Measurements from ENCODE around the gene ASPSCR1. TPM values are rescaled to one million over a fixed set of nuclear protein-coding genes. Genes with fewer than 3 reads are reported as not detected.
A peak's percentile ranks its signal among the peaks of the same experiment; 100 is the strongest.

The ASPSCR1 gene
- total and polyA plus RNA-seq, 4 donors: 15.0 to 108 (median 30.4) TPM

- Histone ChIP-seq H3K27ac (ENCODE audit: low read depth in 1 of 2, low read length in 2 of 2) (no peak overlapping the region), H3K4me1 (ENCODE audit: control insufficient read depth in 1 of 2, insufficient read depth in 2 of 2, low read length in 2 of 2) (no peaks in the 10 kb centered on the region), H3K27me3 (ENCODE audit: control insufficient read depth in 1 of 2, insufficient read depth in 2 of 2, low read length in 1 of 2) (no peaks in the 10 kb centered on the region), H3K36me3 (ENCODE audit: control insufficient read depth in 1 of 2, insufficient read depth in 2 of 2, low read length in 1 of 2) (no peaks in the 10 kb centered on the region), H3K4me3 (ENCODE audit: low read length in 2 of 2) (no peak overlapping the region), H3K9me3 (ENCODE audit: control insufficient read depth, low read length) (no peaks in the 10 kb centered on the region)
- ATAC-seq (ENCODE audit: low FRiP score): no peak
- intact Hi-C loops (cut with DNase I): no loop called here
- WGBS, 2 donors: 49 to 51% methylated on average over 15 of the region's 15 CpGs
- peak in 1 of 2 donors; percentile 46 for DNase-seq
Measured at GRCh38 chr17:81931557-81932332, 45.7 kb upstream of the ASPSCR1 start.

DNA sequence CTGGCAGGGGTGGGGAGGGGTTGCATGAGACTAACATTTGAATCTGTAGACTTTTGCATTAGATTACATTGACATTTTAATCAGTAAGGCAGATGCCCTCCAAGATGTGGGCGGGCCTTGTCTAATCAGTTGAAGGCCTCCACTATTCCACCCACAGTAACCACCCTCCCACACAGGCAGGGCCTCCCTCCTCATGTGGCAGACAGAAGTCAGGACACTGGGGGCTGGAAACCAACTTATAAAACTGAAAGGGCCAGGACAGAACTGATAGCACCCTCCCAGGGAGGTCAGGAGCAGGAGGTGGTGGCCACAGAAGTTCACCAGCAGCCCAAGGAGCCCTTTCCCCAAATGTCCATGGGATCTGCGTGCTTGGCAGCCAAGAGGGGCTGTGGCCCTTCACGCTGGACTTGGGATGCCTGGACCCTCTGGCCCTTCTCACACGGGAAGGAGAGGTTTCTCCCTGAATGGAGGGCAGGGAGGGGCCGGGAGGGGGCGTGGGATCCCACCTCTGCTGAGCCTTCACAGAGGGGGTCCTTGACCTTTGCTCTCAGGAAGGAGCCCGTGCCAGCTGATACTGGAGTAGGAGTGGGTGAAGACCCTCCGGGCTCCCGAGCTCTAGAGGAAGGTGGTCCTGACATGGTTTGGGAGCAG, 45.0 kb upstream of the ASPSCR1 start:
- 89 to 91% methylated on average over 9 of the region's 9 CpGs for WGBS, 2 donors
- intact Hi-C loops (cut with DNase I): no loop called here
- no peaks in the 10 kb centered on the region for H3K36me3 ChIP-seq (ENCODE audit: control insufficient read depth in 1 of 2, insufficient read depth in 2 of 2, low read length in 1 of 2)
- no peak overlapping the region for H3K4me3 ChIP-seq (ENCODE audit: low read length in 2 of 2)
- no peaks in the 10 kb centered on the region for H3K4me1 ChIP-seq (ENCODE audit: control insufficient read depth in 1 of 2, insufficient read depth in 2 of 2, low read length in 2 of 2)
- no peaks in the 10 kb centered on the region for H3K9me3 ChIP-seq (ENCODE audit: control insufficient read depth, low read length)
- H3K27ac ChIP-seq (ENCODE audit: low read depth in 1 of 2, low read length in 2 of 2): no peak overlapping the region
- DNase-seq: peak in 1 of 2 donors; percentile 45
- no peaks in the 10 kb centered on the region for H3K27me3 ChIP-seq (ENCODE audit: control insufficient read depth in 1 of 2, insufficient read depth in 2 of 2, low read length in 1 of 2)
- no peak for ATAC-seq (ENCODE audit: low FRiP score)

- H3K4me3 ChIP-seq (ENCODE audit: low read length in 2 of 2): no peak overlapping the region
- WGBS, 2 donors: 90 to 91% methylated on average over 14 of the region's 14 CpGs
- intact Hi-C loops (cut with DNase I): no loop called here
Measured at GRCh38 chr17:81933178-81933699, 44.2 kb upstream of the ASPSCR1 start.

GRCh38 chr17:81934098-81934757, 43.2 kb upstream of the ASPSCR1 start:
- no peaks in the 10 kb centered on the region for H3K4me1 ChIP-seq (ENCODE audit: control insufficient read depth in 1 of 2, insufficient read depth in 2 of 2, low read length in 2 of 2)

More at GRCh38 chr17:81933178-81933699, 44.2 kb upstream of the ASPSCR1 start:
- Histone ChIP-seq H3K27me3 (ENCODE audit: control insufficient read depth in 1 of 2, insufficient read depth in 2 of 2, low read length in 1 of 2) (no peaks in the 10 kb centered on the region), H3K4me1 (ENCODE audit: control insufficient read depth in 1 of 2, insufficient read depth in 2 of 2, low read length in 2 of 2) (no peaks in the 10 kb centered on the region), H3K9me3 (ENCODE audit: control insufficient read depth, low read length) (no peaks in the 10 kb centered on the region), H3K27ac (ENCODE audit: low read depth in 1 of 2, low read length in 2 of 2) (no peak overlapping the region), H3K36me3 (ENCODE audit: control insufficient read depth in 1 of 2, insufficient read depth in 2 of 2, low read length in 1 of 2) (no peaks in the 10 kb centered on the region)
- ATAC-seq (ENCODE audit: low FRiP score) (no peak), DNase-seq (no peak)

GRCh38 chr17:81934850-81935708, 42.4 kb upstream of the ASPSCR1 start:
- Histone ChIP-seq H3K4me3 (ENCODE audit: low read length in 2 of 2) (no peak overlapping the region), H3K27me3 (ENCODE audit: control insufficient read depth in 1 of 2, insufficient read depth in 2 of 2, low read length in 1 of 2) (no peaks in the 10 kb centered on the region), H3K27ac (ENCODE audit: low read depth in 1 of 2, low read length in 2 of 2) (no peak overlapping the region), H3K36me3 (ENCODE audit: control insufficient read depth in 1 of 2, insufficient read depth in 2 of 2, low read length in 1 of 2) (no peaks in the 10 kb centered on the region), H3K4me1 (ENCODE audit: control insufficient read depth in 1 of 2, insufficient read depth in 2 of 2, low read length in 2 of 2) (no peaks in the 10 kb centered on the region), H3K9me3 (ENCODE audit: control insufficient read depth, low read length) (no peaks in the 10 kb centered on the region)
- WGBS, 2 donors: 91 to 93% methylated on average over 38 of the region's 38 CpGs
- ATAC-seq (ENCODE audit: low FRiP score): no peak
- intact Hi-C loops (cut with DNase I): no loop called here
- DNase-seq: peak; percentile 46 to 75

More at GRCh38 chr17:81934098-81934757, 43.2 kb upstream of the ASPSCR1 start:
- ATAC-seq (ENCODE audit: low FRiP score): no peak
- intact Hi-C loops (cut with DNase I): no loop called here
- DNase-seq: peak in 1 of 2 donors; percentile 46
- 88% methylated on average over 22 to 23 of the region's 23 CpGs for WGBS, 2 donors
- H3K9me3 ChIP-seq (ENCODE audit: control insufficient read depth, low read length): no peaks in the 10 kb centered on the region
- H3K36me3 ChIP-seq (ENCODE audit: control insufficient read depth in 1 of 2, insufficient read depth in 2 of 2, low read length in 1 of 2): no peaks in the 10 kb centered on the region
- H3K27ac ChIP-seq (ENCODE audit: low read depth in 1 of 2, low read length in 2 of 2): no peak overlapping the region
- no peak overlapping the region for H3K4me3 ChIP-seq (ENCODE audit: low read length in 2 of 2)
- no peaks in the 10 kb centered on the region for H3K27me3 ChIP-seq (ENCODE audit: control insufficient read depth in 1 of 2, insufficient read depth in 2 of 2, low read length in 1 of 2)

- no peak for ATAC-seq (ENCODE audit: low FRiP score)
- Histone ChIP-seq H3K9me3 (ENCODE audit: control insufficient read depth, low read length) (no peaks in the 10 kb centered on the region), H3K36me3 (ENCODE audit: control insufficient read depth in 1 of 2, insufficient read depth in 2 of 2, low read length in 1 of 2) (no peaks in the 10 kb centered on the region), H3K27ac (ENCODE audit: low read depth in 1 of 2, low read length in 2 of 2) (no peak overlapping the region), H3K27me3 (ENCODE audit: control insufficient read depth in 1 of 2, insufficient read depth in 2 of 2, low read length in 1 of 2) (no peaks in the 10 kb centered on the region), H3K4me1 (ENCODE audit: control insufficient read depth in 1 of 2, insufficient read depth in 2 of 2, low read length in 2 of 2) (no peaks in the 10 kb centered on the region), H3K4me3 (ENCODE audit: low read length in 2 of 2) (no peak overlapping the region)
- intact Hi-C loops (cut with DNase I): no loop called here
- DNase-seq: peak in 1 of 2 donors; percentile 34
- 87 to 94% methylated on average over 6 of the region's 6 CpGs for WGBS, 2 donors
Measured at GRCh38 chr17:81935709-81936084, 41.7 kb upstream of the ASPSCR1 start.

GRCh38 chr17:81939218-81939617, 38.2 kb upstream of the ASPSCR1 start:
- DNase-seq: no peak
- Histone ChIP-seq H3K4me3 (ENCODE audit: low read length in 2 of 2) (no peak overlapping the region), H3K27ac (ENCODE audit: low read depth in 1 of 2, low read length in 2 of 2) (no peak overlapping the region), H3K36me3 (ENCODE audit: control insufficient read depth in 1 of 2, insufficient read depth in 2 of 2, low read length in 1 of 2) (no peaks in the 10 kb centered on the region), H3K4me1 (ENCODE audit: control insufficient read depth in 1 of 2, insufficient read depth in 2 of 2, low read length in 2 of 2) (no peaks in the 10 kb centered on the region), H3K27me3 (ENCODE audit: control insufficient read depth in 1 of 2, insufficient read depth in 2 of 2, low read length in 1 of 2) (no peaks in the 10 kb centered on the region), H3K9me3 (ENCODE audit: control insufficient read depth, low read length) (no peaks in the 10 kb centered on the region)
- no peak for ATAC-seq (ENCODE audit: low FRiP score)
- intact Hi-C loops (cut with DNase I): no loop called here
- WGBS, 2 donors: 85% methylated on average over 15 of the region's 15 CpGs

GRCh38 chr17:81939881-81940385, 37.5 kb upstream of the ASPSCR1 start:
- ATAC-seq (ENCODE audit: low FRiP score): peak; percentile 37
- no peaks in the 10 kb centered on the region for H3K27me3 ChIP-seq (ENCODE audit: control insufficient read depth in 1 of 2, insufficient read depth in 2 of 2, low read length in 1 of 2)
- intact Hi-C loops (cut with DNase I): no loop called here
- 11 to 15% methylated on average over 21 of the region's 21 CpGs for WGBS, 2 donors
- H3K4me1 ChIP-seq (ENCODE audit: control insufficient read depth in 1 of 2, insufficient read depth in 2 of 2, low read length in 2 of 2): no peaks in the 10 kb centered on the region
- peak; percentile 88 to 92 for DNase-seq
- H3K27ac ChIP-seq (ENCODE audit: low read depth in 1 of 2, low read length in 2 of 2): no peak overlapping the region
- no peak overlapping the region for H3K4me3 ChIP-seq (ENCODE audit: low read length in 2 of 2)
- no peaks in the 10 kb centered on the region for H3K9me3 ChIP-seq (ENCODE audit: control insufficient read depth, low read length)
- no peaks in the 10 kb centered on the region for H3K36me3 ChIP-seq (ENCODE audit: control insufficient read depth in 1 of 2, insufficient read depth in 2 of 2, low read length in 1 of 2)

Data from aorta (tissue), 5 donors.